Activated CD4-positive, alpha-beta T cell treated with anti-CD3 and anti-CD28 coated beads, Interleukin-2, Interleukin-6, amounts not matched to agents 100 ng/mL and 50 ng/mL, durations not matched to agents 16 hours and 8 hours (primary cell): Measurements from ENCODE around the gene LRCH4.
A peak's percentile ranks its signal among the peaks of the same experiment; 100 is the strongest.

Source experiments
- DNase-seq: peaks from one replicate; pipeline ENCODE4 v3.0.0-alpha.2; 2020

The LRCH4 gene

GRCh38 chr7:100604976-100605911 lies 19.3 kb upstream of the LRCH4 start:
- DNase-seq: peak; percentile 38

GRCh38 chr7:100604028-100604975 lies 18.4 kb upstream of the LRCH4 start:
- DNase-seq: peak; percentile 74

DNA sequence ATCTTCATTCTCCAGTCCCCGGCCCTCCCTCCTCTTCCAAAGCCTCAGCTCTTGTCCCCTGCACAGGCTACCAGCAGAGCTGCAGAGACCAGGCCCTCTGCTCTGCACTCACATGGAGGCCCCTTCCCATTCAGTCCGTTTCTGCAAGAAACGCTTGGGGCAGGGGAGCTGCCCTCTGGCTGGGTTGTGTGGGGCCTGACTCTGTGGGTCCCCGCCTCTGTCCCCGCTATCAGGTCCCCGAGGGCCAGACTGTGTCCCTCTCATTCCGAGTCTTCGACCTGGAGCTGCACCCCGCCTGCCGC lies 17.7 kb upstream of the LRCH4 start:
- no peak for DNase-seq

DNA sequence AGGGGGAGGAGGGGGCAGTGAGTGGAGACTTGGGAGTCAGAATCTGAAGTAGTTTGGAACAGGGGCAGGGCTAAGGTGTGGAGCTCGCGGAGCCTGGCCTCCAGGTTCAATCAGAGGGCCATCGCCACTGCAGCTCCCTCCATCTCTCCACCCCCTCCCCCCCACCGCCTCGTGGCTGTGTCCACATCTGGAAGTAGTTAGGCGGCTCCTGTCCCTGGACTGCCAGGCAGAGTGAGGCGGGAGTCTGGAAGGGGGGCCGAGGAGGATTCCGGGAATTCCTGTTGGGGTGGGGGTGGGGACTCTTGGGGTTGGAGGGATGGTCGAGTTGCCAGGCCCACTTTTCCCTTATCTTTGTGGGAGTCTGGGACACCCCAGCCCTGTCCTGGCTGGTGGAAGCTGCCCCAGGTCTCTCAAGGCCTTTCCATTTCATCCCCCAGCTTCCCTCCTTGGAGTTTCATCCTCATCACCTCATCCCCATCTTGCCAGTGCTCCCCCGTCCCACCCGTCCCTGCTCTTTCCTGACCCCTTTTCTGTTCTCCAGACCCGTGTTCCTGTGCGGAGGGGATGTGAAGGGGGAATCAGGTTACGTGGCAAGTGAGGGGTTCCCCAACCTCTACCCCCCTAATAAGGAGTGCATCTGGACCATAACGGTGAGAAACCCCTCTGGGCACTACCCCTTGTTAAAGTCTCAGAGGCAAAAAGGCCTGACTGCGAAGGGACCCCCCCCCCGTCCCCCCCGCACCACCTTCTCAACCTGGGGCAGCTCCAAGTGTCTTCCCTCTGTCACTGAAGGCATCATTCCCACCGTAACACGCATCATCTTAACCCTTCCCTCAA lies 17.2 kb upstream of the LRCH4 start:
- DNase-seq: no peak

DNA sequence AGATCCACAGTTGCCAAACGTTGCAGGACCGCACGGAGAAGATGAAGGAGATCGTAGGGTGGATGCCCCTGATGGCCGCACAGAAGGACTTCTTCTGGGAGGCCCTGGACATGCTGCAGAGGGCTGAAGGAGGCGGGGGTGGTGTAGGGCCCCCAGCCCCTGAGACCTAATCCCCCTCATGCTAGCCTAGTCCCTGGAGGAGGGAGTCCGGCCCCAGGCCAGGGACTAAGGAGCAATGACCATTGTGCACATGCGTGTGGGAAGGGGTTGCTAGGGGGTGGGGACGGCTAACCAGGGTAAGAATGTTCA lies 14.8 kb upstream of the LRCH4 start:
- no peak for DNase-seq

DNA sequence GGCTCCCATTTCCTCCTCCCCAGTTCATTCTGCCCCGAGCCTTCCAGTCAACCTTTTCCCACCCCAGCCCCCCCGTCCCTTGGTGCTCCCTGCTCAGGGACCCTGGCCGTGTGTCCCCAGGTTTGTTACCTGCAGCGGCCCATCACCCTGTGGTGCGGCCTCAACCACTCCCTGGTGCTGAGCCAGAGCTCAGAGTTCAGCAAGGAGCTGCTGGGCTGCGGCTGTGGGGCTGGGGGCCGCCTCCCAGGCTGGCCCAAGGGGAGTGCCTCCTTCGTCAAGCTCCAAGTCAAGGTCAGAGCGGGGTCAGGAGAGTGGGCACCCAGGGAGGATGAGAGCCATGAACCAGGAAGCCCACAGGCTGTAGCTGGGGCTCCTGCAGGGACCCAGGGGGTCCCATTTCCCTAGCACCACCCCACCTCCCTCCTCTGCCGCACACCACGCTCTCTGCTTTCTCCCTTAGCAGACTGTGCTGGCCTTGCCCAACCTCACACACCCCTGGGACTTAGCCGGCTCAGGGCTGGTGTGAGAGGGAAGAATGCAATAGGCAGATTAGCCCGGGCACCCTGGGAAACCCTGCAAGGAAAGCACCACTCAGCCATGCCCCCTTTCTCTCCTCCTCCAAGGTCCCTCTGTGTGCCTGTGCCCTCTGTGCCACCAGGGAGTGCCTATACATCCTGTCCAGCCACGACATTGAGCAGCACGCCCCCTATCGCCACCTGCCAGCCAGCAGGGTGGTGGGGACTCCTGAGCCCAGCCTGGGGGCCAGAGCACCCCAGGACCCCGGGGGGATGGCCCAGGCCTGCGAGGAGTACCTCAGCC lies 14.2 kb upstream of the LRCH4 start:
- DNase-seq: no peak

GRCh38 chr7:100598425-100598824 lies 12.5 kb upstream of the LRCH4 start:
- DNase-seq: no peak

GRCh38 chr7:100595188-100595587 lies 9.3 kb upstream of the LRCH4 start:
- DNase-seq: no peak

DNA sequence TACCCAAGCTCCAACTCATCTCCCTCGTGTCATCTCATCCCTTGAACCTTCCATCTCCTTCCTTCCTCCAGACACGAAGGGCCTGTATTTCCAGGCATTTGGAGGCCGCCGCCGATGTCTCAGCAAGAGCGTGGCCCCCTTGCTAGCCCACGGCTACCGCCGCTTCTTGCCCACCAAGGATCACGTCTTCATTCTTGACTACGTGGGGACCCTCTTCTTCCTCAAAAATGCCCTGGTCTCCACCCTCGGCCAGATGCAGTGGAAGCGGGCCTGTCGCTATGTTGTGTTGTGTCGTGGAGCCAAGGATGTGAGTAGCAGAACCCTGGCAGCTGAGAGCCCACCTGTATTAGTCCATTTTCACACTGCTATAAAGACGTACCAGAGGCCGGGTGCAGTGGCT lies 5.7 kb upstream of the LRCH4 start:
- DNase-seq: no peak

DNA sequence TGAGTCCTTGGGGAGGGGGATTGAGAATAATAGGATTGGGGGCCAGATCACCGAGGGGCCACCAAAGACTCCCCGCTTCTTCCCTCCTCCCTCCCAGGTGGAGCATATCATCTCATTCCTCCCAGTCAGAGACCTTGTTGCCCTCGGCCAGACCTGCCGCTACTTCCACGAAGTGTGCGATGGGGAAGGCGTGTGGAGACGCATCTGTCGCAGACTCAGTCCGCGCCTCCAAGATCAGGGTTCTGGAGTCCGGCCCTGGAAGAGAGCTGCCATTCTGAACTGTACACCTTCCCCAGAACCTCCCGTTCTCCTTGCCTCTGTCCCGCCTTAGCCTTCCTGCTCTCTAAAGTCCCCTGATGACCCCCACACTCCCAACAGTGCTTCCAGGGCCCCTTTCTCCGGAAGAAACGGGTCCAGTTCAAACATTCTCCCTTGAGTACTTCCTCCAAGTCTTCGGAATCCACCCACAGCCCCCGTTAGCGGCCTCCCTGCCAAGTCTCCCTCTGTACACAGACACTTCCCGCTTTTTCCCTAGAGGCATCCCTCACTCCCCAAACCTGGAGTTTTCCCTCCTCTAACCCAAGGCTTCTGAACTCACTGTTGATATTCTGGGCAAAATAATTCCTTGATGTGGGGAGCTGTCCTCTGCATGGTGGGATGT lies 4.3 kb upstream of the LRCH4 start:
- DNase-seq: no peak

DNA sequence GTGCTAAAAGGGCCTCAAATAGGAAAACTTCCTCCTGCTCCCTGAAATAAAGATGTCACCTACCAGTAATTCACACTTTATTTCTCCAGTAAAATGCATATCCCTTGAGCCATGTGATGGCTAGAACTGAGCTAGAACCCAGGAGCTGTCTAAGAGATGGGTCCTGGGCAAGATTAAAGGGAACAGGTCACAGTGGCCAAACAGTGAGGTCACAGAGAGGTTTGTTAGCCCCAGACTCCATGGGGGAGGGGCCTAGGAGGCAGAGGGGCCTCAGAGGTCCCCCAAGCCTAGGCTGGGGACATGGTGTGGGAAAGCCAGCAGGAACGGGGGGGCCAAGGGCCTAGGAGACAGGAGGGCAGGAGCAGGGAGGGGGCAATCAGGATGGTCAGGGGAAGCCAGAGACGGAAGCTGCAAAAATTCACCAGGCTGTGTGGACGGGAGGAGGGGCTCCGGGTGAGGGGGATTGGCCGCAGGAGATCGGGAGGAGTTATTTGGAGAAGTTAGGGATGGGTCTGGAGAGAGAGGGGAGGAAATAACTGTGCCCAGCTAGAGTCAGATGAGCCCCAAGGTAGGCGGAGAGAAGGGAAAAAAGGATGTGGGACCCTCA lies 3.5 kb upstream of the LRCH4 start:
- DNase-seq: no peak

DNA sequence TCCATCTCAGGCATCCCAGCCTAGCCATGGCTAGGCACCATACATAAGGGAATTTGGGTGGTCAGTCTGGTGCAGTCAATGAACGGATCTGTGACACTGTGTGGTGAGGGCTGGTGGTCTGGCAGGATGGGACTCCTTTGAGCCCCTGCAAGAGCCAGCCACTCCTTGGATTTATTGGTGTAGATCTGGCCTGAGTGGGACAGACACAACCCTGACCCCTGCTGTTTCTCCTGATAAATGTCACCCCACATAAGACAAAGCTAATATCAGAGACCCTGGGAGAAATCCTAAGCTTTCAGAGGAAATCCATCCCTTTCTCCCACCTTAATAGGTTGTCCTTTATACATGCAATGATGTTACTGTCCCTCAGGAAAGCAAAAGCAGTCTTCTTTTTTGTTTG lies 2.5 kb upstream of the LRCH4 start:
- DNase-seq: no peak

DNA sequence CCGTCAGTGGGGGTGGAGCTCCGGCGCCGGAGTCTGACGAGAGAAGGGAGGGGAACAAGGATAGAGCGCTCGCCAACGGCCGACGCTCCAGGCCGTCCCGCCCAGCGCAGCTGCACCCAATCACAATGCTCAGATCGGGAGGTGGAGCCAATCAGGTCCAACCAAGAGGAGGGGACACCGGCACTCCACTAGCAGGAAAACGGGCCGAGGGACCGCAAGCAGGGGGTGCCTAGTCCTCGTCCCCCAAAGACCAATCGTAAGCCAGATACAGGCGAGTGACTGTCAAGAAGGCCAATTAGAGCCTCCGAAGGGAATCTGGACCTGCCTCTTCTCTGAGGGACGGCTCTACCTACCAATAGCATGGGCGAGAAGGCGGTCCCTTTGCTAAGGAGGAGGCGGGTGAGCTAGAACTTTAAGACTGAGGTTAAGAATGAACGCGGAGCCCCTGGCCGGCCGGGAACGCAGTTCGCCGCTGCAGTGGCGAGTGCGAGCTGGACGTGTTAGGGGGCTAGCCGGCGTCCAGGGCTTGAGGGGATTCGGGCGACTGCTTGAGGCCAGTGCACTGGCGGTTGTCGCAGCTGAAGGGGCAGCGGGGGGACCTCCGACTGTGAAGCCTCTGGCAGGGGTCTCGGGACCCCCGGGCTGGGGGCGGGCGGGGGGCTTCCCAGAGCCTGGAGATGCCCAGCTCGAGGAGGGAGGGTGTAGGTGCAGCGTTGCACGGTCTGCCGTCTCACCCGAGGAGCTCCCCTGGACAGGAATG lies 517 bp upstream of the LRCH4 start, which contains the start of gene FBXO24:
Gene FBXO24 (plus strand): TSS at position 63 of the 760 bp plus-strand sequence. CDS start 298 bp downstream, at position 361.
- DNase-seq: peak; percentile 100

DNA sequence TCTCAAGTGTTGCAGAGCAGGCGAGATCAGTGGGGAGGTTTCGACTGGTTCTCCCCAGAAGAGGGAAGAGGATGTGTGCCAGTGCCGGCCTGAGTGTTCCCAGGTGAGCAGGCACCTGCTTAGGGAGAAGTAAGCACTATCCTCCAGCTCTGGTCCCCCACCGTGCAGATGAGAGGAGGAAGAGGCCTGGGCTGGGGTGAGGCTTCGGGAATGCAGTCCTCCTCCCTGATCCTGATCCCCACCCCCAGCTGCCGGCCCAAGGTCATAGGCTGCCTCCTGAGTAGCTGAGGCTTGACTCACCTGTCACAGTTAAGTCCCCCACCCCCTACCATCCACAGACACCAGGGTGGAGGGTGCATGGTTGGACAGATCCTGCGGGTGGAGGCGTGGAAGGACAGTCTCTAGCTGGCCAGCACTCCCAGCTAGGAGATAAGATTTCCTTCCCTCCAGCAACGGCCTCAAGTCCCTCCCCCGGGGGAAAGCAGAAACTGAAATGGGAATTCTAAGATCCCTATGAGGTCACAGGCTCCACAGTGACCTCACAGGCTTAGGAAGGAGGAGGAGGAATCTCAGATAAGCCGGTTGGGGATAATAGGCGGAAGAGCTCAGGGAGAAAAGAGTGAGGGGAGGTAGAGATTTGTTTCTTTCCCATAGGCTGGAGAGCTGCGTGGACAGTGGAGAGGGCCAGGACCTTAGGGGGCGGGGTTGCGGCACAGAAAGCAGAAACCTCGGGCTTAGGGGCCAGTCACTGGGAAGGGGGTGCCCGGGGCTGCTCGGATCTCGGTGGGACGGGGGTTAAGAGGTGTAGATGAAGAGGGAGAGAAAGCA lies 1.0 kb downstream of the LRCH4 start:
- DNase-seq: no peak

- DNase-seq: no peak
Measured at GRCh38 chr7:100584054-100584682, 1.8 kb downstream of the LRCH4 start.

DNA sequence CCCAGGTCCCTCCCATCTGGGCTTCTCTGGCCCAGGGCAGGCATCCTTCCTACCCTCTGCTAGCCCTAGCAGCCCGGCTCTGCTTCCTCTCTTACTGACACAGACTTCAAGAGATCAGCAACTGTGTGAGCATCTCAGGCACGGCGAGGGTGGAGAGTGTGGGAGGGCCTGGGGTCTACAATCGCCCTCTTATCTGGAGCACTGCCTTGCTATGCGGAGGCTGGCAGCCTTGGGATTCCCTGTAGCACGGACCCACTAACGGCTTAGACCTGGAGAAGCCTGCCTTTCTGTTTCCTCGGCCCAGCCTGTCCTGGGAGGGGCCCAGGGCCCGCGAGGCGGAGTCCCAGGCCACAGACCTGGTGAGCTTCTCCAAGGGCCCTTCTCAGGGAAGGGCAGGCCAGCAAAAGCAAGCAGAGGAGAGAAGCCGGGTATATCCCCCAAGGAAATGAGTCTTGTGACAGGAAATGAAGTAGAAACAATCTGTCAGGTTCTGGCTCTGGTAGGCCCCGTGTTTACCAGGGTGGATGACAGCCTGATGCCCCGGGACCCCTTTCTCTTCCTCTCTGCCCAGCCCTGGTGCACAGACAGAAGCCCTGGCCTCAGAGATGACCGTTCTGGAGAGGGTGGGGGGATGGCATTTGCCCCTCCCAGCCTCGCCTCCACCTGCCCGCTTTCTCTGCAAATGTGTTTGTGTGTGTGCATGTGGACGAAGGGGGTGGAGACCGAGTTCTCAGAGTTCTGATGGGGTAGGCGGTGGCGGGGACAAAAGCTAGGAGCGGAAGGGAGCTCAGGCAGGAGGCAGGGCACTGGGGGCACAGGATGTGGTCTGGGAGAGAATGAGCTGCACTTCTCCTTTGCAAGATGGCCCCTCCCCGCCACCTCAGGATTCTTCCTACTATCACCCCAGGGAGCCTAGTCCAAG lies 2.5 kb downstream of the LRCH4 start:
- peak; percentile 84 for DNase-seq

DNA sequence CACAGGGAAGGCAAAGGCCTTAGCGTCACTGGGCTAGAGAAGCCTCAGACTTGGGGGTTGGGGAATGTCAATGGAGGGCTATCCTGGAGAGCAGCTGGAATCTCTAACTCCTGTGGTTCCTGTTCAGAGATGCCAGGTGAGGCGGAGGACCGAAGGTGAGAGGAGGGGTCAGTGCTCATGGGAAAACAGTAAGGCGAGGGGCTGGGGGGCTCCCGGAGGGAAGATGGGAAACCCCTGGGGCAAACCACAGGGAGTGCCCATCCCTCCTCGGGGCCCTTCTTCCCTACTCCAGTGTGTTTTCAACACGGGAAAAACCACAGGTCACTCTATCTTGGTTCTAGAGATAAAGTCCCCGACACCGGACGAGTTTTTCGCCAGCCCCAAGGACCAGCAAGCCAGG lies 3.3 kb downstream of the LRCH4 start:
- DNase-seq: no peak
